ENCODE data around the gene PDXP. TPM values are rescaled to one million over a fixed set of nuclear protein-coding genes. Genes with fewer than 3 reads are reported as not detected.

The PDXP gene
- total and polyA plus RNA-seq, 7 donors = 9.0 to 37.9 (median 12.9) TPM

- peaks cover 21% of the 10 kb centered on the region for H3K4me1 ChIP-seq
- WGBS, 3 donors = 33 to 45% (median 36%) methylated on average over 8 of the region's 8 CpGs
- peaks cover 0 to under 1% (median 0%) of the 10 kb centered on the region in 3 donors for H3K27me3 ChIP-seq (ENCODE audit: insufficient read depth in 3 of 3, low read length in 2 of 3)
- H3K27ac ChIP-seq = peak overlapping the region; percentile 58
- ATAC-seq (peak in 1 of 4 donors; percentile 23), DNase-seq (peak in 1 of 2 donors; percentile 66)
- H3K36me3 ChIP-seq (ENCODE audit: insufficient read depth in 1 of 2, low read depth in 1 of 2) = peaks cover 0 to 33% of the 10 kb centered on the region in 2 donors
- no peak overlapping the region for H3K4me3 ChIP-seq
- H3K9me3 ChIP-seq = no peaks in the 10 kb centered on the region
- intact Hi-C loops (cut with DNase I) = no loop called here
- no peak for TF ChIP-seq CTCF (IDR thresholded peaks at IDR 0.05)
Measured at GRCh38 chr22:37634417-37634924, 24.1 kb upstream of the PDXP start.

- intact Hi-C loops (cut with DNase I) = no loop called here
- no peak overlapping the region for H3K27ac ChIP-seq
- H3K4me1 ChIP-seq = peaks cover 21% of the 10 kb centered on the region
- 86 to 89% (median 87%) methylated on average over 7 of the region's 7 CpGs for WGBS, 3 donors
- no peak overlapping the region for H3K4me3 ChIP-seq
- H3K9me3 ChIP-seq = no peaks in the 10 kb centered on the region
- peaks cover 0 to 7% (median 0%) of the 10 kb centered on the region in 3 donors for H3K27me3 ChIP-seq (ENCODE audit: insufficient read depth in 3 of 3, low read length in 2 of 3)
- no peak for TF ChIP-seq CTCF (IDR thresholded peaks at IDR 0.05)
- ATAC-seq (no peak), DNase-seq (no peak)
- H3K36me3 ChIP-seq (ENCODE audit: insufficient read depth in 1 of 2, low read depth in 1 of 2) = peaks cover 0 to 28% of the 10 kb centered on the region in 2 donors
Measured at GRCh38 chr22:37635157-37635556, 23.4 kb upstream of the PDXP start.

- Histone ChIP-seq H3K27ac (no peak overlapping the region), H3K36me3 (ENCODE audit: insufficient read depth in 1 of 2, low read depth in 1 of 2) (peaks cover 0 to 16% of the 10 kb centered on the region in 2 donors), H3K27me3 (ENCODE audit: insufficient read depth in 3 of 3, low read length in 2 of 3) (peaks cover 0 to 10% (median 0%) of the 10 kb centered on the region in 3 donors), H3K9me3 (no peaks in the 10 kb centered on the region), H3K4me1 (peaks cover 21% of the 10 kb centered on the region), H3K4me3 (no peak overlapping the region)
- 62 to 67% (median 66%) methylated on average over 6 of the region's 6 CpGs for WGBS, 3 donors
- ATAC-seq (no peak), DNase-seq (no peak)
- TF ChIP-seq CTCF (IDR thresholded peaks at IDR 0.05) = no peak
- intact Hi-C loops (cut with DNase I) = no loop called here
Measured at GRCh38 chr22:37636186-37636948, 22.2 kb upstream of the PDXP start.

GRCh38 chr22:37636949-37637273 is 21.6 kb upstream of the PDXP start:
- no peak for ATAC-seq
- Histone ChIP-seq H3K36me3 (ENCODE audit: insufficient read depth in 1 of 2, low read depth in 1 of 2) (peaks cover 0 to 11% of the 10 kb centered on the region in 2 donors), H3K27me3 (ENCODE audit: insufficient read depth in 3 of 3, low read length in 2 of 3) (peaks cover 0 to 10% (median 0%) of the 10 kb centered on the region in 3 donors), H3K9me3 (no peaks in the 10 kb centered on the region), H3K4me3 (no peak overlapping the region), H3K4me1 (peaks cover 21% of the 10 kb centered on the region), H3K27ac (no peak overlapping the region)
- intact Hi-C loops (cut with DNase I) = no loop called here
- TF ChIP-seq CTCF (IDR thresholded peaks at IDR 0.05) = no peak
- WGBS, 3 donors = 70 to 73% (median 73%) methylated on average over 3 of the region's 3 CpGs
- no peak for DNase-seq
